Endothelial cell of umbilical vein (primary cell): Measurements from ENCODE around the gene GARS1. TPM values are rescaled to one million over a fixed set of nuclear protein-coding genes. Genes with fewer than 3 reads are reported as not detected.

Source experiments
- BruUV-seq: library from RNA; stranded (reverse); fragments of 400-500 nt; replicated peaks from 2 replicates; lab custom pipeline; 2021; lab: Mats Ljungman, UMichigan
- CTCF ChIA-PET: fragments of 300-600, 350-600 bp; sonication (Branson Sonifier 250); formaldehyde crosslinking; loops from one replicate; lab custom pipeline; 2021; ENCODE audit warnings: antibody characterized with exemption, inconsistent platforms; lab: Charles Lee
- POLR2A ChIA-PET: fragments of 300-600, 350-600 bp; sonication (Branson Sonifier 250); formaldehyde crosslinking; loops from one replicate; lab custom pipeline; 2021; ENCODE audit warnings: antibody characterized with exemption, inconsistent platforms; lab: Charles Lee
- DNase-seq: peaks from one replicate; pipeline ENCODE4 v3.0.0-alpha.2; 2011; ENCODE audit warnings: low read depth, low spot score
- FAIRE-seq: peaks from 2 replicates; lab custom pipeline; 2011; peaks lifted over from hg19 to GRCh38; lab: Jason Lieb, UNC
- H2AFZ ChIP-seq: 2 replicates; pipeline ENCODE4 v1.6.0; 2012; ENCODE audit warnings: low read depth, low read length, control low read depth, inconsistent platforms
- H3K27ac ChIP-seq: 2 replicates; pipeline ENCODE4 v1.5.1; 2011; ENCODE audit warnings: low read depth, mild to moderate bottlenecking, control low read depth, low read length, moderate library complexity; ENCODE audit not compliant: insufficient read depth
- H3K27me3 ChIP-seq, 2 experiments: 2 replicates each; pipeline versions ENCODE4 v1.6.0 to v1.6.1; 2011; ENCODE audit warnings: low read length in 2 of 2, mixed read lengths in 1 of 2; ENCODE audit not compliant: control insufficient read depth in 2 of 2, insufficient read depth in 2 of 2
- H3K36me3 ChIP-seq, 2 experiments: 2 replicates in 1 of 2; 3 replicates in 1 of 2; pipeline ENCODE4 v1.5.1; 2011; ENCODE audit warnings: low read length in 2 of 2, mild to moderate bottlenecking in 1 of 2, moderate library complexity in 1 of 2; ENCODE audit not compliant: control insufficient read depth in 2 of 2, insufficient read depth in 2 of 2; ENCODE audit errors: extremely low read depth in 1 of 2
- H3K4me1 ChIP-seq: 3 replicates; pipeline ENCODE4 v1.5.1; 2011; ENCODE audit warnings: mild to moderate bottlenecking, low read length; ENCODE audit not compliant: control insufficient read depth, insufficient read depth; ENCODE audit errors: extremely low read depth
- H3K4me2 ChIP-seq: 2 replicates; pipeline ENCODE4 v1.6.1; 2011; ENCODE audit warnings: low read length, control low read depth, mixed read lengths; ENCODE audit not compliant: insufficient read depth
- H3K4me3 ChIP-seq, 3 experiments: fragments of 200-600 bp in 1 of 3; sonication (generic), shearing (Covaris generic) in 1 of 3; replicated peaks in 1 of 3; 2 replicates each; pipeline ENCODE4 v1.5.1; 2011 to 2016; ENCODE audit warnings: control low read depth in 3 of 3, low read length in 3 of 3, mild to moderate bottlenecking in 2 of 3, inconsistent platforms in 1 of 3, low read depth in 1 of 3, moderate library complexity in 1 of 3; ENCODE audit not compliant: insufficient read depth in 1 of 3
- H3K79me2 ChIP-seq: 2 replicates; pipeline ENCODE4 v1.6.0; 2012; ENCODE audit warnings: low read length, inconsistent platforms; ENCODE audit not compliant: control insufficient read depth, insufficient read depth
- H3K9ac ChIP-seq: replicated peaks from 2 replicates; pipeline ENCODE3; 2011; ENCODE audit warnings: low read length, control low read depth; ENCODE audit not compliant: insufficient read depth; ENCODE audit errors: extremely low read depth
- H3K9me1 ChIP-seq: replicated peaks from 3 replicates; pipeline ENCODE4 v1.6.0; 2011; ENCODE audit warnings: mild to moderate bottlenecking, low read length; ENCODE audit not compliant: control insufficient read depth, insufficient read depth; ENCODE audit errors: extremely low read depth
- H3K9me3 ChIP-seq: replicated peaks from 2 replicates; pipeline ENCODE4 v1.5.1; 2012; ENCODE audit warnings: low read length, inconsistent platforms; ENCODE audit not compliant: control insufficient read depth, insufficient read depth
- H4K20me1 ChIP-seq: replicated peaks from 2 replicates; pipeline ENCODE3; 2011; ENCODE audit warnings: mild to moderate bottlenecking, low read length; ENCODE audit not compliant: control insufficient read depth, insufficient read depth; ENCODE audit errors: extremely low read depth
- EZH2 ChIP-seq: IDR thresholded peaks from 2 replicates; pipeline ENCODE4 v1.6.1; 2012; ENCODE audit warnings: borderline replicate concordance, low read depth, mild to moderate bottlenecking, moderate library complexity, low read length, inconsistent platforms; ENCODE audit not compliant: severe bottlenecking
- FOS ChIP-seq: IDR thresholded peaks from 2 replicates; pipeline ENCODE4 v1.6.1; 2011; ENCODE audit warnings: mild to moderate bottlenecking, low read length, moderate library complexity, borderline replicate concordance; ENCODE audit not compliant: insufficient read depth
- GATA2 ChIP-seq: IDR thresholded peaks from 2 replicates; pipeline ENCODE4 v1.7.0; 2011; ENCODE audit warnings: low read depth, mild to moderate bottlenecking, moderate library complexity, mixed read lengths, low read length; ENCODE audit not compliant: insufficient read length, insufficient read depth
- JUN ChIP-seq: IDR thresholded peaks from 2 replicates; pipeline ENCODE4 v1.6.1; 2011; ENCODE audit warnings: borderline replicate concordance, low read depth; ENCODE audit not compliant: insufficient read length, insufficient read depth
- MYC ChIP-seq: IDR thresholded peaks from one replicate; pipeline ENCODE4 v1.6.1; 2011; ENCODE audit warnings: mild to moderate bottlenecking, low read depth, low read length
- POLR2A ChIP-seq: IDR thresholded peaks from 2 replicates; pipeline ENCODE4 v1.6.1; 2012; ENCODE audit warnings: low read depth, mild to moderate bottlenecking, control low read depth, low read length
- POLR2AphosphoS5 ChIP-seq: IDR thresholded peaks from 2 replicates; pipeline ENCODE4 v1.6.1; 2012; ENCODE audit warnings: low read depth, mild to moderate bottlenecking, control low read depth, low read length, moderate library complexity; ENCODE audit not compliant: insufficient read depth
- dilution Hi-C: fragments of 300-500 bp; cut with MboI; formaldehyde crosslinking; loops from one replicate; pipeline ENCODE4 v1.15.0; 2019; ENCODE audit warnings: low sequenced_read_pairs; ENCODE audit not compliant: extremely low pct_ligation_motif_present
- intact Hi-C: fragments of 100-400 bp; cut with micrococcal nuclease; formaldehyde crosslinking; loops from one replicate; pipeline ENCODE4 v1.10.0; 2022
- polyA plus RNA-seq, 4 experiments: library from polyadenylated mRNA; depleted of rRNA in 3 of 4; stranded (reverse) in 3 of 4; unstranded in 1 of 4; fragments of >200 nt; gene quantifications; 2 replicates each; pipeline versions ENCODE4 v1.2.1 to v1.2.3, GENCODE V29; 2011 to 2012; ENCODE audit warnings: missing spikeins in 1 of 4
- total RNA-seq: library from RNA; stranded (reverse); gene quantifications from 2 replicates; pipeline ENCODE4 v1.2.3, GENCODE V29; 2021
- TF ChIP-seq, protein P1 (sequence below), 2 donors: IDR thresholded peaks; 1 replicate in 1 of 2; 2 replicates in 1 of 2; pipeline ENCODE4 v1.5.1; 2011; ENCODE audit warnings: low read length in 2 of 2, mild to moderate bottlenecking in 2 of 2, moderate library complexity in 2 of 2, control low read depth in 1 of 2, inconsistent platforms in 1 of 2, low read depth in 1 of 2; ENCODE audit not compliant: insufficient read depth in 1 of 2; ENCODE audit errors: extremely low read depth in 1 of 2
- TF ChIP-seq, protein P2 (sequence below): IDR thresholded peaks from 2 replicates; pipeline ENCODE4 v1.6.1; 2011; ENCODE audit not compliant: insufficient read depth, insufficient read length

The GARS1 gene
- total and polyA plus RNA-seq, 2 donors (not counting 3 experiments of a cell fraction or from before 2014, with no cell fraction given), result 194 to 295 TPM

DNA sequence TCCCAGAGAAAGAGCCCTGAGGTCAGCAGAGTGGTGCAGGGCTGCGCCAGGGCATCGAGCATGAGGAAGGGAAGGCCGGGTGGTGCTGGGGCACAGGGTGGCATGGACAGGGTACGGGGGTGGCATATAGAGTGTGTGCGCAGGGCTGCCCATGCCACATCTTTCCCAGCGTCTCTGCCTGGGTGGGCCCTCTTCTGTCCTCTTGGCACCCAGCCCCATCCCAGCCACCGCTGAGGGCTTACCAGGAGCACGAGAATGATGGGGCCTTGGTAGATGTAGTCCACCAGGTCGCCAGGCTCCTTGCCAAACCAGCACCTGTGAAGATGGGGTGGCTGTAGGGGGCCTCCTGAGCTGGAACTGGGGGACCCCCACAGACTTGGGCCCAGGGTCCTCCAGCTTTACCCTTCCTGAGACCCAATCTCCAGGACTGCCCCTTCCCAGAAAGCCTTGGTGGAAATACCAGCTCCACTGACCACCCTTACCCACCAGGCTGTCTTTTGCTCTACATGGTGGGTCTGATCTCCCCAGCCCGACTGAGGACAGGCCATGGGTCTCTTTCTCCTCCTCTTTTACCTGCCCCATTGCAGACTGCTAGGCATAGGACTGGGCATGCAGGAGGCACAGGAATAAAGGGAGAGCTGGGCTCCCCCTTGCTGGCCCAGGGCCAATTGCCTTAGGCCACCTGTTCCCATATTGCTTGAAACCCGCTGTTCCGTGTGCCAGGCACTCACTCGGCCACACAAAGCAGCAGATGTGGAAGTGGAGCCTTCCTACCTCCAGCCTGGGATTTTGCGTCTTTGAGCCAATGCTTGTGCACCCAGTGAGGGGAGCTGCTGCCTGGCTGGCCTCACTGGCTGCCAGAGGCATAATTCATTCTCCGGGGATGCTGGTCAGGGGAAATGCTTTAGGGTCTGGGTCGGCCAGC is 65.9 kb downstream of the GARS1 start:
- Histone ChIP-seq H3K36me3 (no peaks in the 10 kb centered on the region), H3K27me3 (no peaks in the 10 kb centered on the region), H3K4me2 (no peak overlapping the region), H2AFZ (no peak overlapping the region), H3K9ac (no peak overlapping the region), H4K20me1 (no peaks in the 10 kb centered on the region), H3K9me1 (no peaks in the 10 kb centered on the region), H3K79me2 (no peaks in the 10 kb centered on the region), H3K4me1 (no peaks in the 10 kb centered on the region), H3K27ac (no peak overlapping the region), H3K4me3 (no peak overlapping the region), H3K9me3 (no peaks in the 10 kb centered on the region)
- CTCF ChIA-PET, result no interaction called here
- DNase-seq, result no peak
- TF ChIP-seq FOS, result no peak
- TF ChIP-seq JUN, result no peak
- no peak for TF ChIP-seq POLR2A
- no peak for TF ChIP-seq POLR2AphosphoS5
- TF ChIP-seq EZH2, result no peak
- TF ChIP-seq, protein P1, sequence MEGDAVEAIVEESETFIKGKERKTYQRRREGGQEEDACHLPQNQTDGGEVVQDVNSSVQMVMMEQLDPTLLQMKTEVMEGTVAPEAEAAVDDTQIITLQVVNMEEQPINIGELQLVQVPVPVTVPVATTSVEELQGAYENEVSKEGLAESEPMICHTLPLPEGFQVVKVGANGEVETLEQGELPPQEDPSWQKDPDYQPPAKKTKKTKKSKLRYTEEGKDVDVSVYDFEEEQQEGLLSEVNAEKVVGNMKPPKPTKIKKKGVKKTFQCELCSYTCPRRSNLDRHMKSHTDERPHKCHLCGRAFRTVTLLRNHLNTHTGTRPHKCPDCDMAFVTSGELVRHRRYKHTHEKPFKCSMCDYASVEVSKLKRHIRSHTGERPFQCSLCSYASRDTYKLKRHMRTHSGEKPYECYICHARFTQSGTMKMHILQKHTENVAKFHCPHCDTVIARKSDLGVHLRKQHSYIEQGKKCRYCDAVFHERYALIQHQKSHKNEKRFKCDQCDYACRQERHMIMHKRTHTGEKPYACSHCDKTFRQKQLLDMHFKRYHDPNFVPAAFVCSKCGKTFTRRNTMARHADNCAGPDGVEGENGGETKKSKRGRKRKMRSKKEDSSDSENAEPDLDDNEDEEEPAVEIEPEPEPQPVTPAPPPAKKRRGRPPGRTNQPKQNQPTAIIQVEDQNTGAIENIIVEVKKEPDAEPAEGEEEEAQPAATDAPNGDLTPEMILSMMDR (IDR thresholded peaks at IDR 0.05; ENCODE audit: extremely low read depth in 1 of 2, insufficient read depth in 1 of 2, low read depth in 1 of 2, low read length in 2 of 2), result no peak
- TF ChIP-seq, protein P2, sequence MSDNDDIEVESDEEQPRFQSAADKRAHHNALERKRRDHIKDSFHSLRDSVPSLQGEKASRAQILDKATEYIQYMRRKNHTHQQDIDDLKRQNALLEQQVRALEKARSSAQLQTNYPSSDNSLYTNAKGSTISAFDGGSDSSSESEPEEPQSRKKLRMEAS, result no peak
- TF ChIP-seq MYC, result no peak
- TF ChIP-seq GATA2, result no peak
- POLR2A ChIA-PET, result no interaction called here
- intact Hi-C loops, result no loop called here
- dilution Hi-C loops, result no loop called here
- no TSS peak for BruUV-seq
- FAIRE-seq, result no peak
